VCaP (cell line): ENCODE data around the gene CAMTA1.

Experiments
- H3K27ac ChIP-seq: fragments of 450-650 bp; 2 replicates; pipeline ENCODE4 v1.5.1; 2017
- TF ChIP-seq, protein P1 (sequence below): fragments of 450-650 bp; conservative IDR thresholded peaks from 2 replicates; pipeline ENCODE4 v1.5.1; 2017; ENCODE audit warnings: mild to moderate bottlenecking, moderate library complexity

CAMTA1 gene

DNA sequence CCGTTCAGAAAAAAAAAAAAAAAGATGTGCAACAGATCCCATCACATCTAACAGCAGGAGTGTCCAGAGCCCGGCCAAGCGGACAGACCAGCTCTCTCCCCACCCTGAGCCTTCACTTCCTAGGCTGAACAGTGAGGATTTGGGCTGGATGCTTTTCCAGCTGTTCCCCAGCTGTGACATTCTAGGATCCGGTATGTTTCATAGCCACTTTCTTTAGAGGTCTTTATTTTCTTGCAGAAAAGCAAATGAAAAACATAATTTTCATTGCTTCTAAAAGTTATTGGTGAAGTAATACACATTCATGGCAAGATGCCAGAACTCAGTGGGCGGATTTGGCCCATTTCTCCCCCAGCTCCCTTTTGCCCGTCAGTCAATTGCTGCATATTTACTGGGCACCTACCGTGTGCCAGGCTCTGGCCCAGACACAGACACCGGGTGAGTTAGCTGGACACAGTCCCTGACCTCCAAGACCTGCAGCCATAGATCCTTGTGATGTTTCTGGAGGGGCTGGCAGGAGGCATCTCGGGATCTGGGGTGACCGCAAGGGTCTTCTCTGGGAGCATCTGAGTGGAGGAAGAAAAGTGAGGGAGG, 772.1 kb downstream of the CAMTA1 start:
- TF ChIP-seq, protein P1, sequence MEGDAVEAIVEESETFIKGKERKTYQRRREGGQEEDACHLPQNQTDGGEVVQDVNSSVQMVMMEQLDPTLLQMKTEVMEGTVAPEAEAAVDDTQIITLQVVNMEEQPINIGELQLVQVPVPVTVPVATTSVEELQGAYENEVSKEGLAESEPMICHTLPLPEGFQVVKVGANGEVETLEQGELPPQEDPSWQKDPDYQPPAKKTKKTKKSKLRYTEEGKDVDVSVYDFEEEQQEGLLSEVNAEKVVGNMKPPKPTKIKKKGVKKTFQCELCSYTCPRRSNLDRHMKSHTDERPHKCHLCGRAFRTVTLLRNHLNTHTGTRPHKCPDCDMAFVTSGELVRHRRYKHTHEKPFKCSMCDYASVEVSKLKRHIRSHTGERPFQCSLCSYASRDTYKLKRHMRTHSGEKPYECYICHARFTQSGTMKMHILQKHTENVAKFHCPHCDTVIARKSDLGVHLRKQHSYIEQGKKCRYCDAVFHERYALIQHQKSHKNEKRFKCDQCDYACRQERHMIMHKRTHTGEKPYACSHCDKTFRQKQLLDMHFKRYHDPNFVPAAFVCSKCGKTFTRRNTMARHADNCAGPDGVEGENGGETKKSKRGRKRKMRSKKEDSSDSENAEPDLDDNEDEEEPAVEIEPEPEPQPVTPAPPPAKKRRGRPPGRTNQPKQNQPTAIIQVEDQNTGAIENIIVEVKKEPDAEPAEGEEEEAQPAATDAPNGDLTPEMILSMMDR = no peak
- no peak overlapping the region for H3K27ac ChIP-seq

DNA sequence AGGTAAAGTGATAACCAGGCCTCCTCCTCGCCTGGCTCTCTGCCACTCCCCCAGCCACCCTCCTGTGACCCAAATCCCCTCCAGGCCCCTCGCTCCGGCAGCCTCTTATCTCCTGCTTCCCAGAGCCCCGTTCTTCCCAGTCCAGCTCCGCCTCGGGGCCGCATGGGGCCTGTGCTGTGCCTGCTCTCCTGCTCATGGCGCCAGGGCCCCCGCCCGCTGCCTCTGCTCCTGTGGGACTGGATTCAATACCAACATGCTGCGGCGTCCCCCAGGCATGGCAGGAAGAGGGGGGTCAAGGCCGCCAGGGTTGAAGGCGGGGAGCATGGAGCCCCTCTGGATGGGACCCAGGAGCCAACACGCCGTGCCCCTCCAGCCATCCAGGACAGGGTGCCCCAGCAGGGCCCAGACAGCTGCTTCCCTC, 772.8 kb downstream of the CAMTA1 start:
- TF ChIP-seq, protein P1 = no peak
- no peak overlapping the region for H3K27ac ChIP-seq

DNA sequence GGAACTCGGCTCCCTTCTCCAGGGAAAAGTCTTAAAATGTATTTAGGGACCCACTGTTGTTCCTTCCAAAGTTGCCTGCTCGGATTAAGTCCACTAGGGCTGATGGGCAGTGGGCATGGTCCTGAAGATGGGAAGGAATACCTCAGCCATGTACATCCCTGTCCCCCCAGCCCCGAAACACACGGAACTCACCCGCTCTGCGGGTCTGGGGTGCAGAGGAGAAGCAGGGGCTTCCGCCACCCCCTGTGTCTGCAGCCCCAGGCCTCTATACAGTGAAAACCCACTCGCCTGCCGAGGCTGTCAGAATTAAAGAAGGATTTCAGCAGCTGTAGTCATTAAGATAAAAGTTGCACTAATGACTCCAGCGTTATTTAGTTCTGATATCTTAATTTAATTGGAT, 773.2 kb downstream of the CAMTA1 start:
- TF ChIP-seq, protein P1 = no peak
- no peak overlapping the region for H3K27ac ChIP-seq

DNA sequence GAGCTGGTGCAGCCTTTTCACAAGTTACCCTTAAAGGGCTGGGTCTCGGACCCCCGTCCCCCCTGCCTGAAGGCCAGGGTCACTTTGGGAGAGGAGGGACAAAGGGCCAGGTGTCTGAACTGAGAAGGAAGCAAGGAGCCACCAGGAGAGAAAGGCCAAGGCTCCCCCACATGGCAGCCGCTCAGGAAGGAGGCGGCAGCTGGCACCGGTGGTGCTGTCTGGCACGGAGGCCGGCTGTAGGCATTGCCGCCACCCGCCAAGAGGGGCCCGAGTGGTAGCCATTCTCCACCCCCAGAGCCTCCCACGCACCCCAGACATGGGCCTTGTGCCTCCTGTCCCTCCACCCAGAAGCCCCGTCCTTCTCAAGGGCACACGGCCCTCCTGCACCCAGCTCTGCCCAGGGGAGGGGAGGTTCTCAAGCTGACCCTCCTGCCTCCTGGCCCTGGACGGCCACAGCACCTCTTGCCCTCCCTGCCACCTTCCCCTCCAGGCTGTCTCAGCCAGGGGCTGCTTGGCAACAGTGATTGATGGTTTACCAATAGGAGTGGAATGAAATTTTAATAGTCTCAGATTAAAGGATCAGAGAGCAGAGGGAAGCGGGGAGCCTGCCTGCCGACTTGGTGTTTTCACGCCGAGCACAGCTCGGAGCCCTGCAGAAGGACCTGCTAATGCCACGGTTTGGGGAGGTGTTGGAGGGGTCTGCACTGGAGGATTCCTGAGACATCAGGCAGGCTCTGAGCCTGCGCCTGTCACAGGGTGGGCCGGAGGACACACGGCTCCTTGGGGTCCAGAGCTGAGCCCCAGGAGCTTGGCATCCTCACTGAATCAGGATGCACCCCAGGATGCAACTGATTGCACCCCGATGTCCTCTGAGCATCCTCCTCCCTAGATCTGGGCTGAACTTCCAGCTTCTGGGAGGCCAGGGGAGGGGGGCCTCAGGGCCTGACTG, 773.9 kb downstream of the CAMTA1 start:
- H3K27ac ChIP-seq = no peak overlapping the region

DNA sequence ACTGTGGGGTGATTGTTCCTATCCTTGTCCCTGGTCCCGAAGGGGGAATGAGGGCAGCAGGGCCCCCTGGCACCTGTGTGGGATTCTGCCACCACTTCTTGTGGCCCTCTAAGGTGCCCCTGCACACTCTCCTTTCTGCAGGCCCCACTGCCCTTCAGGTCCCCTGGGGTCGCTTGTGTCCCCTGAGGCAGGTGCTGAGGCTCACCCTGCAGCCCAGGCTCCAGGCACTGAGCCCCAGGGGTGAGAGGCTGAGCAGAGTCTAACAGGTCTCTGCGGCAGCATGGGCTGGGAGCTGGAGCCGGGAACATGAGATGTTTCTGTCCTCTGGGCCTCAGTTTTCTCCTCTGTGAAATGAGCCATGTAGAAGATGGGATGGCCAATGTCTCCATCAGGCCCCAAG, 774.9 kb downstream of the CAMTA1 start:
- TF ChIP-seq, protein P1 = no peak
- no peak overlapping the region for H3K27ac ChIP-seq

More for the DNA sequence above, 773.9 kb downstream of the CAMTA1 start:
- TF ChIP-seq, protein P1 = no peak

DNA sequence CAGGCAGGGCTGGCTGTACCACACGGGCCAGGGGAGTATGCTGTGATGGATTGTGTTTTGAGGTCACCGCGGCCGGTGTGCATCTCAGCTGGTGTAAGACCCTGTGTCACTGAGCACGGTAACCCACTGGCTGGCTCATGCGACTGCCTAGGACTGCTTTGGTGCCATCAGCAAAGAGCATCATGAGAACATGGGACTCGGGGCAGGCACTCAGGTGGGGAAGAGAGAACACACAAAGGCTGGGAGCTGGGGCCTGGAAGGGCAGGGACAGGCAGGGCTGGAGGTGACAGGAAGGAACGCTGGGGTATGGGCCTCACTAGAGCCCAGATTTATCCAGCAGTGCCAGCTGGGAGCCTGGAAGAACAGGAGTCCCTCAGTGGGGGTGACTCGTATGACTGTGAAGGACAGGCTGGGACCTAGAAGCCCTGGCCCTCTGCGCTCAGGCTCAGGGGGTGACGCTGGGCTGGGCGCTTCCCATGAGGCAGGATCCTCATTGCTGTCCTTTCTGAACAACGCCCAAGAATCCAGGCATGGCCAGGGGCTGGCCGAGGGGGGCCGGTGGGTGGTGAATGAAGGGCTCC, 775.4 kb downstream of the CAMTA1 start:
- H3K27ac ChIP-seq = no peak overlapping the region
- TF ChIP-seq, protein P1 = no peak

DNA sequence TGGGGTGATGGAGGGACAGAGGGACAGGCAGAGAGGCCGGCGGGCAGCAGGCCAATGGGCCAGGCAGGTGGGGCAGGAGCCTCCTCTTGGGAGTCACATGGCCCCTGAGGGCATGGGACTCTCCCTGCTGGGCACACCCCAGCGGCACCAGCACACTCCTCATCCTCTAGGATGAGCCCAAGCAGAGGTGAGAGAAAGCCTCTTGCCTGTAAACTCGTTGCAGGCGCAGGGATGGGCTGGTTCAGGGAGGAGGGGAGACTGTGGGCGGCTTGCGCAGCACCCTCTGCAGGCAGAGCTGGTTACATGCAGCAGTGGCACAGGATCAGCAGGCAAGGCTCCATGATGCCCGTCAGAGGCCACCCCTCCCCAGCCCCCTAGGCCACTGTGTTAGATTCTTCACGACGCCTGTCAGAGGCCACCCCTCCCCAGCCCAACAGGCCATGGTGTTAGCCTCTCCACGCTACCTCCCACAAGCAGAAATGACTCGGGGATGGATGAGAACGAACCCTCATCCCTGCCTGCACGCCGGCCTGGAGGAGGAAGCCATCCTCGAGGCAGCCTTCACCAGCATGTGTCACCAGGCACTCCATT, 776.2 kb downstream of the CAMTA1 start:
- TF ChIP-seq, protein P1 = peak; percentile 38
- H3K27ac ChIP-seq = no peak overlapping the region
